GM19397 (cell line): ENCODE results near the gene CDSN.
A peak's percentile ranks its signal among the peaks of the same experiment; 100 is the strongest.
"Not testable (repeated sequence)": the region's sequence is repeated elsewhere in the genome, so short reads cannot be mapped to it uniquely, and the experiment has no call there.

Experiments used
- ATAC-seq: cut with Tn5 transposase; IDR thresholded peaks from one replicate; pipeline ENCODE4 v1.9.1; 2021; ENCODE audit warnings: mild to moderate bottlenecking, moderate library complexity; ENCODE audit not compliant: unreplicated experiment

The CDSN gene

GRCh38 chr6:31120151-31120915 is at the start of gene CDSN:
Gene CDSN (minus strand): TSS chr6:31120446. CDS start chr6:31120419, 27 bp downstream.
- ATAC-seq = no peak

DNA sequence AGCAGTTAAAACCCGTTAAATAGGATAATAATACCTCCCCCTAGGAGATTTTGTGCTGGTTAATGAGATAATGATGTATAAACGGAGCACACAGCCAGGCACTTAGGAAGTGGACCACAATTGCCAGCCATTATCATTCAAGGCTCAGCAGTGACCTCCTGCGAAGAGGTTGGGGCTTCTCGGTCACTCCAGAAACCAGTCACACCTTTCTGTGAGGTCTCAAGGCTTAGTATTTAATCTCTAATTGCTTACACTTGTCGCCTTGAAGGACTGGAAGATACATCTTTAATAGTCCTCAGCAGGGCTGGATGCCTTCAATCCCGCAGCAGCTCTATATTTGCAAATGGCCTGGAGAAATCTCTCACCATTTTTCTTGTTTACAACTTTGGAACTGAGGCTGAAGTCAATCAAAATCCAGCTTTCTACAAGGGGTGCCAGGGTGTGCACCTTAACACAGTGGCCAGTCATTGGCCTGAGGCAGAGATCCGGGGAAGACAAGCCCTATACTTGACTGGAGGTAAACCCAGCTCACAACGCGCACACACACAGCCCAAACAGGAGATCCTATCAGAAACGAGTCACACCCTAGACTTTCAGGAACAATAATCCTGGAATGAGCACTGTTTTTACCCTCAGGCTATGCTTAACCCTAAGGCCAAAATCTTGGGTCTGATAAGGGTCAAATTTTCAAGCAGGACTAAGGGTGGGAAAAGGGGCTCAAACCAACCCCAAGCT is 49.0 kb upstream of the CDSN start:
- no peak for ATAC-seq

DNA sequence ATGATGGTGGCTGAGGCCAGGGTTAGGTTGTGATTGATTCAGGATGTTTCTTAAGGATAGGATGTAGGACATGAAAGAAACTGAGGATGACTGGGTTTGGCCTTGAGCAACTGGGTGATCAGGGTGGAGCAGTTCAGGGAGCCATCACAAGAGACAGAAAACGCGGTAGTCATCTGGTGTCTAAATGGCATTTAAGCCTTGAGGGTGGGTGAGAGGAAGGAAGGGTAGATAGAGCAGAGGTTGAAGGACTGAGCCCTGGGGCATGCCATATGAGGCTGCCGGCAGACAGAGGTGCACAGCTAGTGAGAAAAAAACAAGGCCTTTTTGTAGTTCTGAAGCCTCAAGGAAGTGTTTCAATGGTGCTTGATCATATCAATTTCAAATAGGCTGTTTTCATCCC is 48.4 kb upstream of the CDSN start:
- ATAC-seq = no peak

DNA sequence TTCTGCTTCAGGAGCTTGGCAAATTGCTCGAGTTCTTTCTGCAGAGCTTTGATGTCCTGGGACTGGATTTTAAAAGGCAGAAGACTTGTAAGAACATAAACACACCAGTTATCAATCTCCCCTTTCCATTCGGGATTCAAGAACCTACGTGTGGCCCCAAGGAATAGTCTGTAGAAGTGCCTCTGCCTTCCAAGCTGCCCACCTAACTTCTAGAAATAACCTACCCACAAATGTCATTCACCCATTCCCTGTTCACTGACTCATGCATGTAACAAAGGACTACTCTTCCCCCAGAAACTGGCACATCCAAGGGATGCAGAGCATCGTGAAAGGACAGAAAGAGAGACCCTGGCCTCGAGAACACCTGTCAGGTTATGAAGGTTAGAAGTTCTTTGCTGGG is 45.7 kb upstream of the CDSN start:
- ATAC-seq = no peak

DNA sequence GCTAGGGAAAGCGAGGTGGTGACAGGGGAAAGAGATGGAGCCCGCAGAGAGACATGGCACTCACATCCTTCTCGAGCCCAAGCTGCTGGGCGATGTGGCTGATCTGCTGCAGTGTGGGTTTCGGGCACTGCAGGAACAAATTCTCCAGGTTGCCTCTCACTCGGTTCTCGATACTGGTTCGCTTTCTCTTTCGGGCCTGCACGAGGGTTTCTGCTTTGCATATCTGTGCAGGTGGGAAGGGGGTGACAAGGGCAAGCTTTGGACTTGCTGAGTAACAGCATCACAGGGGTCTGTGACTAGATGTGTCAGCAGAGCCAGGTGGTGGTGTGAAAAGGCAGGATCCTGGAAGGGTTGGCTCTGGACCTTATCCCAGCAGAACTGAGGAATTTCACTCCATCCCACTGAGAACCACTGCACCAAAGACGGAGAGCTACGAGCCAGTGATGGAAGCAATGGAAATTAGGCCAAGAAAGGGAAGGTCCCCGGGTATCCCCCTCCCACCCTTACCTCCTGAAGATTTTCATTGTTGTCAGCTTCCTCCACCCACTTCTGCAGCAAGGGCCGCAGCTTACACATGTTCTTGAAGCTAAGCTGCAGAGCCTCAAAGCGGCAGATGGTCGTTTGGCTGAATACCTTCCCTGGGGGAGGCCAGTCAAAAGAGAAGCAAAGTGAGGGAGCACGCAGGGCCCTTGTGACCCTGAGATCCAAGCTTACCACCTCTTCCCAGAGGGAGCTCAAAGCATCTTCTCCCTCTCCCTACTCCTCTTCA is 45.0 kb upstream of the CDSN start:
- peak; percentile 76 for ATAC-seq

DNA sequence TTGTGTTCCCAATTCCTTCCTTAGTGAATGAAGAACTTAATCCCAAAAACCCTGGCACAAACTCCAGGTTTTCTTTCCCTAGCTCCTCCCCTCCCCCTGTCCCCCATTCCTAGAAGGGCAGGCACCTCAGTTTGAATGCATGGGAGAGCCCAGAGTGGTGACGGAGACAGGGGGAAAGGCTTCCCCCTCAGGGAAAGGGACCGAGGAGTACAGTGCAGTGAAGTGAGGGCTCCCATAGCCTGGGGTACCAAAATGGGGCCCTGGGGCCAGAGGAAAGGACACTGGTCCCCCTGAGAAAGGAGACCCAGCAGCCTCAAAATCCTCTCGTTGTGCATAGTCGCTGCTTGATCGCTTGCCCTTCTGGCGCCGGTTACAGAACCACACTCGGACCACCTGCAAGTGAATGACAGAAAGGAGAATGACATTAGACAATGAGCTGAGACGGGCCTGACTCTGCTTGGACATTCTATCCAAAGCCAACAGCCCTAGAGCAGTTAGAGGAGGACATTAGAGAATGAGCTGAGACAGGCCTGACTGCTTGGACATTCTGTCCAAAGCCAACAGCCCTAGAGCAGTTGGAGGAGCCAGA is 44.3 kb upstream of the CDSN start:
- not testable (repeated sequence) for ATAC-seq

GRCh38 chr6:31163922-31164321 is 43.7 kb upstream of the CDSN start:
- ATAC-seq = no peak

GRCh38 chr6:31162463-31163165 is 42.4 kb upstream of the CDSN start:
- no peak for ATAC-seq

DNA sequence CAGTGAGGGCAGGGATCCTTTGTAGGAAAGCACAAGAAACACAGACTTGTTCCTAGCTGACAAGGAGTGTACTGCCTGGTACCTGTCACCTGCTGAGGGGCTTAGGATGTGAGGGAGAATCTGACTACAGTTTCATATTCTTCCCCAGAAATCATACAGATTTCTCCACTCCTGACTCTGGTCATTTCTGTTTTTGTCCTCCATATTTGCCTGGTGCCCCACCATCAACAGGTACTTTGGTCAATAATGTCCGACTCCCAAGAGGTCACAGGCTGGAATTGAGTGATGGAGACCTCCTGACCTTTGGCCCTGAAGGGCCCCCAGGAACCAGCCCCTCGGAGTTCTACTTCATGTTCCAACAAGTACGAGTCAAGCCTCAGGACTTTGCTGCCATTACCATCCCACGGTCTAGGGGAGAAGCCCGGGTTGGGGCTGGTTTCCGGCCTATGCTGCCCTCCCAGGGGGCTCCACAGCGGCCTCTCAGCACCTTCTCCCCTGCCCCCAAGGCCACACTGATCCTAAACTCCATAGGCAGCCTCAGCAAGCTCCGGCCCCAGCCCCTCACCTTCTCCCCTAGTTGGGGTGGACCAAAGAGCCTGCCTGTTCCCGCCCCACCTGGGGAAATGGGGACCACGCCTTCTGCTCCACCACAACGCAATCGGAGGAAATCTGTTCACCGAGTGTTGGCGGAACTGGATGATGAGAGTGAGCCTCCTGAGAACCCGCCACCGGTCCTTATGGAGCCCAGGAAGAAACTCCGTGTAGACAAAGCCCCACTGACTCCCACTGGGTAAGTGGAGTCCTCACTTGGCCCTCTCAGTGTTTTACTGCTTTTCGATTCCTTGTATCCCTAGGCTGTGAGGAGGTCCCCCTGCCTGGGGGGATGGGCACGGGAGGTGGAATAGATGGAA is 41.2 kb upstream of the CDSN start:
- no peak for ATAC-seq

DNA sequence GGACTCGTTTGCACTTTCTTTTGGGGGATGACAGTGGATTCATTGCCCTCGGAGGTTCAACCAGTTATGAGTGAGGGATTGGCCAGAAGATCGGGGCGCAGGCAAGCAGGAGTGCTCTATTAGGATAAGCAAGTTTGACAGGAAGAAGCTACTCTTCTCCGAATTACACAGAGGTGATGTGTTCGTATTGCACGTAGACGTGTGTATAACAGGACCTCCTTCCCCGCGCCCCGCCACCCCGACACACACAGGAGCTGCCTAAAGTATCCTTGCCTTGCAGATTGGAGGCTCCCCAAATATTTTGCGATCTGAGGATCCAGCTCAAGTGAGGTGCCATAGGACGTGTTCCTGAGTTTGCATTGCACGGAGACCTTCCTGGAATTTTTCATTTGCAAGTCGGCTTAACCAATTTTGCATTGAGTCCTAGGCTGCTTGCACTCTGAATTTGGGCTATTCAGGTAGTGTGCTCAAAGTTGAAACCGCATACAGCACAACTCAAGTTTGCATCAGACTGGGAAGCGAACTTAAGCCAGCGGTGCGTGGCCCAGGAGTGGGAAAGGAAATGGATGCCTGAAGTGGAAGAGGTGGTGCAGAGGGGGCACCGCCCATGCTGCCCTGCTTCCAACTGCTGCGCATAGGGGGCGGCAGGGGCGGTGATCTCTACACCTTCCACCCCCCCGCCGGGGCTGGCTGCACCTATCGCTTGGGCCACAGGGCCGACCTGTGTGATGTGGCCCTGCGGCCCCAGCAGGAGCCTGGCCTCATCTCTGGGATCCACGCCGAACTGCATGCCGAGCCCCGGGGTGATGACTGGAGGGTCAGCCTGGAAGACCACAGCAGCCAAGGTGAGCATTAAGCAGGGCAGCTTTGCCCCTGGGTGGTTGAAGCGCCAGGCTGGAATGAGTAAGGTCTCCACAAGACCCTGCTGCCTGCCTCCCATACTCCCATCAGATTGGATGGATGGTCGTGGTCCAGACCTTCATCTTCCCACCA is 38.9 kb upstream of the CDSN start:
- no peak for ATAC-seq

GRCh38 chr6:31158140-31158862 is 38.1 kb upstream of the CDSN start, which contains the start of gene TCF19:
Gene TCF19 (plus strand): TSS chr6:31158589. CDS start chr6:31159470, 881 bp downstream.
- ATAC-seq = peak; percentile 90

GRCh38 chr6:31157513-31158139 is 37.4 kb upstream of the CDSN start, which contains the start of gene CCHCR1:
Gene CCHCR1 (minus strand): TSS chr6:31157802. CDS start chr6:31157600, 202 bp downstream.
- no peak for ATAC-seq

- no peak for ATAC-seq
Measured at GRCh38 chr6:31156641-31157040, 36.4 kb upstream of the CDSN start.

GRCh38 chr6:31154436-31154835 is 34.2 kb upstream of the CDSN start:
- no peak for ATAC-seq

- no peak for ATAC-seq
Measured at GRCh38 chr6:31152781-31153180, 32.5 kb upstream of the CDSN start.

DNA sequence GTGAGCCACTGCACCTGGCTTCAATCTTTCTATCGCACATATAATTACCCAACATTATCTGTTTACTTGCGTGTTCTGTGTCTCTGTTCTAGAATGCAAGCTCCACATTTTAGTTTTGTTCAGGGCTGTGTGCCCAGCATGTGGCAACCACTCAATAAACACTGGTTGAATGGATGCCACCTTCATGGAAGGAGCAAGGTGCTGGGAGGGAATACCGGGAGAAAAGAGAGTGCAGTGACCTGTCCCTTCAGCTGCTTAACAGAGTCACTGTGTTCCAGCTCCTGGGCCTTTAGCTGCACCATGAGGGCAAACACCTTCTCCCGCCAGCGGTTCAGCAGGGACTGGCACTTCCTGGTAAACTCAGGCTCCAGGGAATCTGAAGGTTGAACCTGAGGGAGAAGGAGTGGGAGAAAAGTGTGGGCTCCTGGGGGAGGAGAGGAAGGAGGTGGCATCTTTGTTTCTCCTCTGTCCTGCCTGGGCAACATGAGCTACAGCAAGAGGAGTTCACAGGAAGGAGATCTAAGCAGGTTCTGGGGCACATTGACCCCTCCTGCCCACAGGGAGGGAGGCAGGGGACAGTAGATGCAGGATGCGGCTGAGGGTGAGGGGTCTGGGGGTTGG is 29.7 kb upstream of the CDSN start:
- no peak for ATAC-seq

DNA sequence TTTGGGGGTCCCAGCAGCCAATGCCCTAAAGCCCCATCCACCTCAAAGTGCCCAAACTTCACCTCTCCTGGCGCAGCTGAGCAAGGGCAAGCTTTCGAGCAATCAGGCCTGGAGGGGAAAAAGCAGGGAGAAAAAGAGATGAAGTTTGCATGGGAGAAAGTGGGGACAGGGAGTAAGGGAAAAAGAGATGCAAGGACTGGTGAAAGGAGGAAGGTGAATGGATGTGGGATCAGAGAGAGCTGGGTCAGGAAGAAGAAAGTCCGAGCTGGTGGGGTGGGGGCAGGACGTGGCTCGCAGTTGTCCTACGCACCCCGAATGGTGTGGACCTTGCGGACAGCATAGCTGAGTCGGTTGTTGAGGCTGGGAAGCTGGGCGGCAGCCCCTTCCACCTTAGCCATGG is 25.1 kb upstream of the CDSN start:
- ATAC-seq = no peak
